GM12892 (cell line): ENCODE results near the gene RAB7B.

Source experiments
- POLR2A ChIP-seq: IDR thresholded peaks from 2 replicates; pipeline ENCODE4 v1.6.1; 2011; ENCODE audit warnings: low read depth, low read length, control low read depth
- POLR2AphosphoS5 ChIP-seq: IDR thresholded peaks from 2 replicates; pipeline ENCODE4 v1.6.1; 2011; ENCODE audit warnings: low read depth, low read length, control low read depth
- TAF1 ChIP-seq: IDR thresholded peaks from 2 replicates; pipeline ENCODE4 v1.6.1; 2011; ENCODE audit warnings: low read depth, mild to moderate bottlenecking, control low read depth, low read length, borderline replicate concordance

- TF ChIP-seq POLR2A (no peak), TAF1 (no peak), POLR2AphosphoS5 (no peak)
These were observed 21.9 kb downstream of the RAB7B start for GRCh38 chr1:205981257-205981656.
